ENCODE data around the gene KIF3B.
"Not testable (repeated sequence)": the region's sequence is repeated elsewhere in the genome, so short reads cannot be mapped to it uniquely, and the experiment has no call there.

KIF3B gene

GRCh38 chr20:32248043-32248442 is 29.4 kb upstream of the KIF3B start:
- DNase-seq (ENCODE audit: low spot score) = no peak

- DNase-seq (ENCODE audit: low spot score) = no peak
Measured at GRCh38 chr20:32249030-32249738, 28.3 kb upstream of the KIF3B start.

GRCh38 chr20:32251470-32251869 is 26.0 kb upstream of the KIF3B start:
- no peak for DNase-seq (ENCODE audit: low spot score)

GRCh38 chr20:32252189-32252588 is 25.3 kb upstream of the KIF3B start:
- no peak for DNase-seq (ENCODE audit: low spot score)

- DNase-seq (ENCODE audit: low spot score) = not testable (repeated sequence)
Measured at GRCh38 chr20:32260973-32261372, 16.5 kb upstream of the KIF3B start.

- no peak for DNase-seq (ENCODE audit: low spot score)
Measured at GRCh38 chr20:32261644-32262043, 15.8 kb upstream of the KIF3B start.

- DNase-seq (ENCODE audit: low spot score) = no peak
Measured at GRCh38 chr20:32263398-32263954, 14.0 kb upstream of the KIF3B start.

GRCh38 chr20:32271620-32272019 is 5.8 kb upstream of the KIF3B start:
- no peak for DNase-seq (ENCODE audit: low spot score)

GRCh38 chr20:32274359-32274758 is 3.1 kb upstream of the KIF3B start:
- no peak for DNase-seq (ENCODE audit: low spot score)

- DNase-seq (ENCODE audit: low spot score) = not testable (repeated sequence)
Measured at GRCh38 chr20:32275163-32275562, 2.3 kb upstream of the KIF3B start.

- DNase-seq (ENCODE audit: low spot score) = no peak
Measured at GRCh38 chr20:32278199-32278643, 770 bp downstream of the KIF3B start.

GRCh38 chr20:32281711-32282110 is 4.3 kb downstream of the KIF3B start:
- no peak for DNase-seq (ENCODE audit: low spot score)

- DNase-seq (ENCODE audit: low spot score) = no peak
Measured at GRCh38 chr20:32282461-32282860, 5.0 kb downstream of the KIF3B start.

GRCh38 chr20:32285082-32285620 is 7.7 kb downstream of the KIF3B start:
- no peak for DNase-seq (ENCODE audit: low spot score)

- no peak for DNase-seq (ENCODE audit: low spot score)
Measured at GRCh38 chr20:32285621-32286371, 8.3 kb downstream of the KIF3B start.

GRCh38 chr20:32287231-32287638 is 9.8 kb downstream of the KIF3B start:
- no peak for DNase-seq (ENCODE audit: low spot score)

- no peak for DNase-seq (ENCODE audit: low spot score)
Measured at GRCh38 chr20:32288225-32288849, 10.9 kb downstream of the KIF3B start.

GRCh38 chr20:32289299-32289660 is 11.8 kb downstream of the KIF3B start:
- DNase-seq (ENCODE audit: low spot score) = peak; percentile 32

- DNase-seq (ENCODE audit: low spot score) = peak; percentile 80
Measured at GRCh38 chr20:32289661-32290431, 12.4 kb downstream of the KIF3B start.

- DNase-seq (ENCODE audit: low spot score) = no peak
Measured at GRCh38 chr20:32291166-32291565, 13.7 kb downstream of the KIF3B start.

- DNase-seq (ENCODE audit: low spot score) = no peak
Measured at GRCh38 chr20:32292548-32292947, 15.1 kb downstream of the KIF3B start.

- no peak for DNase-seq (ENCODE audit: low spot score)
Measured at GRCh38 chr20:32294071-32294470, 16.6 kb downstream of the KIF3B start.
